ENCODE data around the gene ASIC5.

GRCh38 chr4:155889946-155890345, 23.9 kb upstream of the ASIC5 start:
- no peak for TF ChIP-seq CTCF (IDR thresholded peaks at IDR 0.05)
- TF ChIP-seq POLR2A (IDR thresholded peaks at IDR 0.05) = no peak

All from heart left ventricle (tissue), 13 donors.